H1 (cell line): ENCODE measurements around the gene STK26. TPM values are rescaled to one million over a fixed set of nuclear protein-coding genes. Genes with fewer than 3 reads are reported as not detected.

Source experiments
- polyA plus RNA-seq, 7 experiments: library from polyadenylated mRNA; depleted of rRNA in 3 of 7; stranded (reverse) in 5 of 7; unstranded in 2 of 7; fragments of >200 nt in 5 of 7; fragments of 200-250 nt in 2 of 7; gene quantifications; 1 replicate in 5 of 7; 2 replicates in 1 of 7; 4 replicates in 1 of 7; pipeline versions ENCODE4 v1.2.1 to v1.2.3, GENCODE V29; 2011 to 2013; ENCODE audit warnings: missing spikeins in 2 of 7, mixed read lengths in 2 of 7
- total RNA-seq: library from RNA; stranded (reverse); fragmentation: NEBNext Ultra II Directional; extraction: Animal tissue kit (Norgen Biotek cat#: 25700); gene quantifications from 2 replicates; pipeline ENCODE4 v1.2.1, GENCODE V29; 2021

STK26 gene
- total and polyA plus RNA-seq, 2 of the 8 experiments (the other 6 are each of a cell fraction or from before 2014, with no cell fraction given): 24.2 to 98.2 TPM

Other genes starting within 250 kb of the STK26 start
- gene FRMD7, start 104.7 kb downstream of the STK26 start, total RNA-seq: not detected in 2 replicates
- not detected in 2 replicates for gene FRMD7, start 104.7 kb downstream of the STK26 start, polyA plus RNA-seq (2011; rRNA removed)
- 20.5 TPM in 2 replicates for gene RAP2C, start 196.1 kb downstream of the STK26 start, total RNA-seq
- gene RAP2C, start 196.1 kb downstream of the STK26 start, polyA plus RNA-seq (2011; rRNA removed): 4.7 and 6.5 TPM in 2 replicates